ENCODE data around the gene CCND2.

- no peak for TF ChIP-seq EZH2 (IDR thresholded peaks at IDR 0.05)
- TF ChIP-seq POLR2AphosphoS5 (IDR thresholded peaks at IDR 0.05; ENCODE audit: borderline replicate concordance, low read depth, low read length) = no peak
Observed at GRCh38 chr12:4250691-4251090, 22.9 kb upstream of the CCND2 start.
